HG03139 (cell line): ENCODE measurements around the gene POFUT2.
"Not testable (repeated sequence)": the region's sequence is repeated elsewhere in the genome, so short reads cannot be mapped to it uniquely, and the experiment has no call there.

Experiments used
- ATAC-seq: cut with Tn5 transposase; IDR thresholded peaks from one replicate; pipeline ENCODE4 v1.9.1; 2021; ENCODE audit not compliant: unreplicated experiment

POFUT2 gene

DNA sequence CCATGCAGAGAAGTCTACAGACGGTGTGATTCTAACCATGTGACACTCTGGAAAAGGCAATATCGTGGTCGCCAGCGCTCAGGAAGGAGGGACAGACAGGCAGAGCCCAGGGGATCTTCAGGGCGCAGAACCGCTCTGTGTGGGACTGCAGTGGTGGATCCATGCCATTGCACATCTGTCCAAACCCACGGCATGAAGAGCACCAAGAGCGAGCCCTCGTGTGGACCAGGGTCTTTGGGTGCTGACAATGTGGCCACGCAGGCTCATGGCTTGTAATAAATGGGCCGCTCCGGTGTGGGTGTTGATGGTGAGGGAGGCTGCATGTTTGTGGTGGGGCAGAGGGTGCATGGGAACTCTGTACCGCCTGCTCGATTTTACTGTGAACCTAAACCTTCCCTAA, 25.3 kb upstream of the POFUT2 start:
- no peak for ATAC-seq

- no peak for ATAC-seq
These were observed 24.6 kb upstream of the POFUT2 start for GRCh38 chr21:45312296-45312695.

DNA sequence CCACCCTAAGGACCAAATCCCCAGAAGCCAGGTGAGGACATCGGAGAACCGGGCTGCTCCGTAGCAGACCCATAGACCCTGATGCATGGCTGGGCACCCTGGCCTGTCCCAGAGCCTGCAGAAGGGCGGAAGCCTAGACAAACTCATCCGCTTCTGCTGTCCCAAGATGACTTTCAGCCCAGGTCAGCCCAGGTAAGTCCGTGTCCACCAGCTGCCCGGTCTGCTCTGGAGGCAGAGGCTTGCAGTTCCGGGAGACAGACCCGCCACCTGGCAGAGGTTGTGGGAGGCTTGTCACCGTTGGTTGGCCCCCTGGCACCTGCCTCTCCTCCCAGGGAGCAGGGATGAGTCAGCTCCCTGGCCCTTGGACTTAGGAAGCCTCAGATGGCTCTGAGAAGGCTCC, 22.8 kb upstream of the POFUT2 start:
- no peak for ATAC-seq

DNA sequence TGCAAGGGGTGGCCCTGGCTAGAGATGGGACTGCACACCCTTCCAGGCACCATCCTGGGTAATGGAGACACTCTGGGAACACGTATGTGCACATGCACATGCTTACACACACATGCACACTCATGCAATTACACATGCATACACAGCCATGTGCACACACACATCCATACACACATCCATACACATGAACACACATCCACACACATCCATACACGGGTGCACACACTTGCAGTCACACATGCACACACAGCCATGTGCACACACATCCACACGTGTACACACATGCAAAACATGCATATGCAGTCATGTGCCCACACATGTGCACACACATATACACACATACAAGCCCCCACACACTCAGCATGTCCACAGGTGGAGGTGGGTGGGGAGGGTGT, 22.3 kb upstream of the POFUT2 start:
- no peak for ATAC-seq

DNA sequence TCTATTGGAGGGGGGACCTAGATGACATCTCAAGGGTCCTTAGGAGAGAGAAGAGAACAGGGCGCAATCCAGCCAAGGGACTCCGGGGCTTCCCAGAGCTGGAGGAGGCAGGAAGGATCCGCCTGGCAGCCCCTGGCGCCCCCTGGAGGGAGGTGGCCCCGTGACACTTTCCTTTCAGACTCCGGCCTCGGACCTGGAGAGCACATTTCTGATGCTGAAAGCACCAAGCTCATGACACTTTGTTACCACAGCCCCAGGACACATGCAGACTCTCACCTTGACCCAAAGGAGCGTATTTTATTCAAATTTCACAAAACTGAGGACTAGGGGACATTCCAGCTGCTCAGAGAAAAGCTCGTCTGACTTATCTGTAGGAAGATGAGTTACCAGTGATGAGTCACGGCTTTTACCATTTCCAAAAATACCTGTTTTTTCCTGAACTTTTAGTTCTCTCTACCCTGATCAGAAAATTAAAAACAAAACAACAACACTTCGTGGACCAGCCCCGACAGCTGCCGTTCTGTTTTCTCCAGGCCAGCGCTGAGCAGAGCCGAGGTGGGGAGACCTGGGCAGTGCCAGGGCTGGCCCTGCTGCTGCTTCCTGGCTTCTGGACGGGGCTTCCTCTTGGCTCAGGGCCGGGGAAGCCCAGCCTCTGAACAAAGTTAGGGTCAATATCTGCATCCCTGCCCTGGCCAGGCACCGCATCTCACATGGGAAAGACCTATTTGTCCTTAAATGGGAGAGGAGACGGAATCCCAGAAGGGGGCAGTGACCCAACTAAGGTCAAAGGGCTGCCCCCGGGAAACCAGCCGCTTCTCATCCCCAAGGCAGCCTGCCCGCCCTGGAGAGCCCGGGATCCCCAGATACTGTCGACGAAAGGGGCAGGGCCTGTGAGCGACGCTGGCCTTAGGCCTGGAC, 21.6 kb upstream of the POFUT2 start:
- ATAC-seq = no peak

- ATAC-seq = no peak
These were observed 20.7 kb upstream of the POFUT2 start for GRCh38 chr21:45308194-45309068.

- ATAC-seq = not testable (repeated sequence)
These were observed 20.0 kb upstream of the POFUT2 start for GRCh38 chr21:45307597-45308158.

- no peak for ATAC-seq
These were observed 19.3 kb upstream of the POFUT2 start for GRCh38 chr21:45306832-45307571.

GRCh38 chr21:45306453-45306831, 18.7 kb upstream of the POFUT2 start:
- no peak for ATAC-seq

DNA sequence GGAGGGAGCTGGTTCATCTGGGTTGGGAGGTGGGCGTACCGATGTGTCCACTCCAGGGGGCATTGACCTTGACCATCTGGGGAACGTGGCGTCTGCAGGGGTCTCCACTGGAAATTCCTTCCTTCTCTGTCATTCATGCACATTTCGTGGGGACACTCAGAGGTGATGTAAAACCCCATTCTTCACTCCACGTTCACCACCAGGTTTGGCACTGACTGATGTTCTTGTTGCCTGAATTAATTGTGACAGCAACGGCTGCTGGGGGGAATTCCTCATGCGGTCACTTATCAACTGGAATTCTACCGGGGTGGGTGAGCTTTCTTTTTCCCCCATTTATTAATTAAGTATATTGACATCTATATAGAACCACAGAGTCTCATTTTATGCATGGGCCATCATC, 18.1 kb upstream of the POFUT2 start:
- no peak for ATAC-seq

- no peak for ATAC-seq
These were observed 17.2 kb upstream of the POFUT2 start for GRCh38 chr21:45304945-45305344.

GRCh38 chr21:45304476-45304830, 16.8 kb upstream of the POFUT2 start:
- ATAC-seq = no peak

- no peak for ATAC-seq
These were observed 16.2 kb upstream of the POFUT2 start for GRCh38 chr21:45303751-45304475.

DNA sequence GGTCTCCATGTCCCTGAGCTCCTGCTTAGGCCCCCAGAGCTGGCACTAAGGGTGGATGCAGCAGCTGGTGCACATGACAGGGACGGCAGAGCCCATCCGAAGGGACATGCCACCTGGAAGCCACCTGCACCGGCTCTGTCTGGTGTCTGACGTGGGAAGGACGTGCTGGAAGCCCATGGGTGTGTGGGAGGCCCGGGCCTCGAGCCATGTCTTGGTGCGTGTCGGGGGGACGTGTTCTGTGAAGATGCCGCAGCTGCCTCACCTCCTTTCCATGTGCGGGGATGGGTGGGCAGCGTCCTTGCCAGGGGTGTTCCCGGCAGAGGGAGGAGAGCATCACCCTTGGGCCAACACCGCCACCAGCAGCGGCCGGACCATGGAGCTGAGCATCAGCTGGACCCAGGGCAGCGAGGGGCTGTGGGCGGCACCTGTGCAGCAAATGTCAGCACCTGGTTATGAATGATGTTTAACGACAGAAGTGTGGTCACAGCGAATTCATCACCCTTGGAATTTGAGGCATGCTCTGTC, 15.5 kb upstream of the POFUT2 start:
- ATAC-seq = no peak

DNA sequence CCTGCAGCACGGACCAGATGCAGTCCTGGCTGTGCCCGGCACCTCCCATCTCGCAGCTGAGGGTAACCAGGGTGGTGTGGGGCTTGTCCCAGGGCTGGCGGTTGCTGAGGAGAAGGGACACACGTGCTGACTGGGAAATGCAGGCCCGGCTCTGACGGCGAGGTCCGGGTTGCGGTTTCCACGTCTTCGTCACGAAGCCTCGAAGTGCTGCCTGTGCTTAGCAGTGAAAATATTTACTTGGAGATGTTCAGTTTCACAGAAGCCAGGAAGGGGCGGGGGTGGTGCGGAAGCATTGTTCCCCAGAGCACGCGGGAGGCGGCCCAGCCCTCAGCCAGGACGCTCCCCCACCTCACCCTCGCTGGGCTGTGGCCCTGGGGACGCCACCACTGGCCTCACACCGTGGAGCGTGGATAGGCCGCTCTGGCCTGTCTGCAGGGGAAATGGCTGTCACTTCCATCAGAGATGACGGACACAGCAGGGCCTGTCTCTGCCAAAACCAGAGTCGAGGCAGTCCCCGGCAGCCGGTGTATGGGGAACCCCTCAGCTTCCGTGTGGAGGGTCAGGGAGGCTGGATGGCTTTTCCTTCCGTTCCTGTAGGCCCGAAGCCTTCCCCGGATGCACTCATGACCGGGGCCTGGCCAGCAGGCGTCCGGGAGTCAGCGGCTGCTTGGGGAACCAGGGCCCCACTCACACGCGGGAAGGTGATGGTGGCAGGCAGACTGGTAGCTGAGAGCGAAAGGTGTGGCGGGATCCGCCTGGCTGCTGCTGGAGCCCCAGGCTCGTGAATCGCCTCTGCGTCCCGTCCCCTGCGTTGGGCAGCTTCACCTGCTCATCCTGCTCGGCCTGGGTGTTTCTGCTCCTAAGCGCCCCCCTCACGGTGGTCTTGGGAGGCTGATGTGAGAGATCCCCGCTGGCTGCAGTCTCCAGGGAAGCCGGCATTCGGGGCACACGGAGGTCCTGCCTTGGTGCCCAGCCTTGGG, 14.7 kb upstream of the POFUT2 start:
- no peak for ATAC-seq

DNA sequence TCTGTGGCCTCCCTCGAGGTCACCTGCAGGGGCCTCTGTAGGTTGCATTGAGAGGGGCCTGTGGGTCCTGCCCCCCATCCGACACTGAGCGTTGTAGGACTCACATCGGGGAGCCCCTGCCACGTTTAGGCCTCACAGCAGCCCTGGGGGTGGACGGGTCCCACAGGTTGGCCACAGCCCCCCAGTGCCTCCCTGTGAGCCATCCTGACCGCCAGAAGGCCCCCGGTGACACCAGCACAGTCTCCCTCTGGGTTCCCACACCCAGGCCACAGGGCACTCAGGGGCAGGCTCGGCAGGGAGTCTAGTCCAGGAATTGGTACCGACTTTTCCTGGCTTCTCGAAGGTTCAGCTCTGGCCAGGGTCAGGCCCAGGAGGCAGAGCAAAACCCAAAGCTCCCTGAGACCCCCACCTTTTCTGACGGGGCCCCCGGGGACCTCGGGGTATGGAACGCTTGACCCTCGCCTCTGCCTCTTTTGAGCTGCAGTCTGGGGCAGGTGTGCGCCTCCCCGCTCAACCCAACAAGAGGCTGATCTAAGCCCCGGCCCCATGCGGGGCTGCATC, 13.9 kb upstream of the POFUT2 start:
- ATAC-seq = no peak

GRCh38 chr21:45300786-45301520, 13.3 kb upstream of the POFUT2 start:
- no peak for ATAC-seq
